GM10266 (cell line): ENCODE measurements around the gene PGF.
A peak's percentile ranks its signal among the peaks of the same experiment; 100 is the strongest.
"Not testable (repeated sequence)": the region's sequence is repeated elsewhere in the genome, so short reads cannot be mapped to it uniquely, and the experiment has no call there.

Source experiments
- DNase-seq: peaks from one replicate; pipeline ENCODE4 v3.0.0; 2012; ENCODE audit errors: extremely low spot score
- CTCF ChIP-seq: IDR thresholded peaks from 2 replicates; pipeline ENCODE4 v1.5.1; 2012; ENCODE audit warnings: mild to moderate bottlenecking, low read depth; ENCODE audit not compliant: control insufficient read depth, insufficient read depth; ENCODE audit errors: missing control alignments

PGF gene

GRCh38 chr14:74932401-74932901, 22.9 kb downstream of the PGF start:
- TF ChIP-seq CTCF, result no peak
- no peak for DNase-seq

GRCh38 chr14:74931744-74932143, 23.7 kb downstream of the PGF start:
- not testable (repeated sequence) for DNase-seq

- no peak for TF ChIP-seq CTCF
Observed at GRCh38 chr14:74929242-74929641, 26.2 kb downstream of the PGF start.

GRCh38 chr14:74927225-74927624, 28.2 kb downstream of the PGF start:
- TF ChIP-seq CTCF, result no peak
- no peak for DNase-seq

More at GRCh38 chr14:74929242-74929641, 26.2 kb downstream of the PGF start:
- DNase-seq, result no peak

GRCh38 chr14:74924061-74924460, 31.3 kb downstream of the PGF start:
- TF ChIP-seq CTCF, result no peak
- DNase-seq, result no peak

GRCh38 chr14:74922752-74923401, 32.5 kb downstream of the PGF start, which contains the start of gene RPS6KL1:
Gene RPS6KL1, minus strand, starts transcription at chr14:74923260. Its CDS starts 1,719 bp downstream, at chr14:74921541.
- peak; percentile 90 for DNase-seq
- no peak for TF ChIP-seq CTCF

GRCh38 chr14:74921987-74922751, 33.2 kb downstream of the PGF start:
- peak; percentile 18 for DNase-seq
- TF ChIP-seq CTCF, result no peak
